Transverse colon (tissue), 4 donors: ENCODE data around the gene RYR3. TPM values are rescaled to one million over a fixed set of nuclear protein-coding genes. Genes with fewer than 3 reads are reported as not detected.

Source experiments
- DNase-seq: peaks from one replicate; pipeline ENCODE4 v3.0.0-alpha.2; 2019
- H3K27ac ChIP-seq, 4 donors: fragments of 200-600 bp; sonication (generic); 2 replicates each; pipeline ENCODE4 v1.5.1; 2016 to 2018; ENCODE audit warnings: inconsistent platforms in 4 of 4
- H3K27me3 ChIP-seq: fragments of 200-600 bp; sonication (generic); 2 replicates; pipeline ENCODE4 v1.5.1; 2017; ENCODE audit warnings: inconsistent platforms
- H3K36me3 ChIP-seq, 4 donors: fragments of 200-600 bp; sonication (generic); 2 replicates each; pipeline ENCODE4 v1.5.1; 2017 to 2019; ENCODE audit warnings: inconsistent platforms in 4 of 4
- H3K4me1 ChIP-seq, 4 donors: fragments of 200-600 bp; sonication (generic); 2 replicates each; pipeline ENCODE4 v1.5.1; 2017 to 2020; ENCODE audit warnings: inconsistent platforms in 4 of 4
- H3K4me3 ChIP-seq, 4 donors: fragments of 200-600 bp; sonication (generic); 1 replicate in 1 of 4; 2 replicates in 3 of 4; pipeline versions ENCODE4 v1.5.1 to v1.6.1; 2017 to 2019; ENCODE audit warnings: inconsistent platforms in 4 of 4
- H3K9me3 ChIP-seq, 2 donors: fragments of 200-600 bp; sonication (generic); 2 replicates each; pipeline ENCODE4 v1.5.1; 2017 to 2019; ENCODE audit warnings: inconsistent platforms in 2 of 2
- EP300 ChIP-seq: sonication (generic); formaldehyde crosslinking; IDR thresholded peaks from one replicate; pipeline ENCODE4 v1.6.1; 2017; ENCODE audit warnings: antibody characterized with exemption, low read depth
- POLR2A ChIP-seq: fragments of 450-650 bp; IDR thresholded peaks from one replicate; pipeline ENCODE4 v1.6.1; 2016; ENCODE audit warnings: antibody characterized with exemption, mild to moderate bottlenecking, moderate library complexity
- POLR2AphosphoS5 ChIP-seq, 3 donors: sonication (generic); formaldehyde crosslinking; IDR thresholded peaks; one replicate each; pipeline ENCODE4 v1.6.1; 2016; ENCODE audit warnings: antibody characterized with exemption in 3 of 3
- WGBS, 2 donors: methylation state at CpG; one replicate each; pipeline ENCODE4 v1.1.5; 2018; ENCODE audit warnings: low coverage in 1 of 2; 5-methylcytosine and 5-hydroxymethylcytosine counted together
- in situ Hi-C, 4 donors: fragments of 200-750 bp; cut with MboI; loops; one replicate each; pipeline versions ENCODE4 v1.15.0 to v1.15.1; 2017; ENCODE audit warnings: low sequenced_read_pairs in 3 of 4, low pct_ligation_motif_present in 1 of 4, low pct_unique_long_range_greater_than_20kb in 1 of 4
- intact Hi-C: fragments of 100-400 bp; cut with DNase I; formaldehyde crosslinking; loops from one replicate; pipeline ENCODE4 v1.15.1; 2023; ENCODE audit warnings: low total_unique reads
- total RNA-seq, 4 donors: library from RNA; depleted of rRNA; stranded (reverse); fragments of >200 nt; gene quantifications; one replicate each; pipeline ENCODE4 v1.1.0, GENCODE V29; 2016
- TF ChIP-seq, protein P1 (sequence below), 5 experiments: fragments of 200-600 bp in 3 of 5; fragments of 450-650 bp in 2 of 5; sonication (generic) in 3 of 5; IDR thresholded peaks; 1 replicate in 2 of 5; 2 replicates in 3 of 5; pipeline ENCODE4 v1.5.1; 2016 to 2017; ENCODE audit warnings: antibody characterized with exemption in 5 of 5, inconsistent platforms in 3 of 5, mild to moderate bottlenecking in 2 of 5, moderate library complexity in 1 of 5

RYR3 gene
- total RNA-seq, 4 donors from 2014 or later: 0.96 to 9.7 (median 5.4) TPM

- intact Hi-C loops (no loop called here), in situ Hi-C loops (no loop called here)
- WGBS, 2 donors: 40 to 44% methylated on average over 6 to 9 of the region's 9 CpGs
- Histone ChIP-seq H3K27ac (no peak overlapping the region), H3K4me1 (no peaks in the 10 kb centered on the region), H3K9me3 (no peaks in the 10 kb centered on the region), H3K4me3 (no peak overlapping the region), H3K36me3 (no peaks in the 10 kb centered on the region), H3K27me3 (no peaks in the 10 kb centered on the region)
- no peak for DNase-seq
- TF ChIP-seq EP300 (no peak), POLR2A (no peak), POLR2AphosphoS5 (IDR thresholded peaks at IDR 0.05) (no peak)
- TF ChIP-seq, protein P1, sequence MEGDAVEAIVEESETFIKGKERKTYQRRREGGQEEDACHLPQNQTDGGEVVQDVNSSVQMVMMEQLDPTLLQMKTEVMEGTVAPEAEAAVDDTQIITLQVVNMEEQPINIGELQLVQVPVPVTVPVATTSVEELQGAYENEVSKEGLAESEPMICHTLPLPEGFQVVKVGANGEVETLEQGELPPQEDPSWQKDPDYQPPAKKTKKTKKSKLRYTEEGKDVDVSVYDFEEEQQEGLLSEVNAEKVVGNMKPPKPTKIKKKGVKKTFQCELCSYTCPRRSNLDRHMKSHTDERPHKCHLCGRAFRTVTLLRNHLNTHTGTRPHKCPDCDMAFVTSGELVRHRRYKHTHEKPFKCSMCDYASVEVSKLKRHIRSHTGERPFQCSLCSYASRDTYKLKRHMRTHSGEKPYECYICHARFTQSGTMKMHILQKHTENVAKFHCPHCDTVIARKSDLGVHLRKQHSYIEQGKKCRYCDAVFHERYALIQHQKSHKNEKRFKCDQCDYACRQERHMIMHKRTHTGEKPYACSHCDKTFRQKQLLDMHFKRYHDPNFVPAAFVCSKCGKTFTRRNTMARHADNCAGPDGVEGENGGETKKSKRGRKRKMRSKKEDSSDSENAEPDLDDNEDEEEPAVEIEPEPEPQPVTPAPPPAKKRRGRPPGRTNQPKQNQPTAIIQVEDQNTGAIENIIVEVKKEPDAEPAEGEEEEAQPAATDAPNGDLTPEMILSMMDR (IDR thresholded peaks at IDR 0.05): no peak
Observed at GRCh38 chr15:33834892-33835743, 524.4 kb downstream of the RYR3 start.

DNA sequence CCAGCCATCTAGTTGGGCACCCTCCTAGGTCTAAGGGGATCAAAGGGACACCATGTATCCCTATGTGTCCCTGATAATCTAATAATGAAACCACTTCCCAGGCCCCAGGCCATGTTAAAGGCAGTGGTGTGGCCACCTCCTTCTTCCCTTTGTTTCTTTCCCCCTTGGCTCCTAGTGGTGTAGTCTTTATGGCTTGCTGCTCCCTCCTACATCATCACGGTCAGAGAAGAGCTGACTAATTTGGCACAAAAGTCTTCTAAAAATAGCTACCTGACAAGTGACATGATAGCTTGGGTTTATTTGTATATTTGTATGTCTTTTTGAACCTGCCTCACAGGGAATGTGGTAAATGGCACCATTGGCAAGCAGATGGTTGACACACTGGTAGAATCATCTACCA is 526.5 kb downstream of the RYR3 start:
- no peak for TF ChIP-seq POLR2A
- no peak for TF ChIP-seq EP300
- TF ChIP-seq, protein P1 (IDR thresholded peaks at IDR 0.05): no peak
- TF ChIP-seq POLR2AphosphoS5 (IDR thresholded peaks at IDR 0.05): no peak
- no peak for DNase-seq
- in situ Hi-C loops (no loop called here), intact Hi-C loops (no loop called here)
- H3K4me3 ChIP-seq: no peak overlapping the region
- H3K27me3 ChIP-seq: no peaks in the 10 kb centered on the region
- WGBS, 2 donors: 79 to 90% methylated on average over 1 of the region's 1 CpG
- no peak overlapping the region for H3K27ac ChIP-seq
- no peaks in the 10 kb centered on the region for H3K9me3 ChIP-seq
- no peaks in the 10 kb centered on the region for H3K36me3 ChIP-seq
- H3K4me1 ChIP-seq: no peaks in the 10 kb centered on the region

GRCh38 chr15:33839540-33839939 is 528.8 kb downstream of the RYR3 start:
- 85 to 90% methylated on average over 2 of the region's 2 CpGs for WGBS, 2 donors
- H3K27ac ChIP-seq: no peak overlapping the region
- no peak overlapping the region for H3K4me3 ChIP-seq
- no peaks in the 10 kb centered on the region for H3K36me3 ChIP-seq
- no peaks in the 10 kb centered on the region for H3K9me3 ChIP-seq
- intact Hi-C loops: no loop called here
- no peak for DNase-seq
- TF ChIP-seq EP300 (no peak), POLR2AphosphoS5 (IDR thresholded peaks at IDR 0.05) (no peak), POLR2A (no peak)
- TF ChIP-seq, protein P1 (IDR thresholded peaks at IDR 0.05): no peak
- H3K27me3 ChIP-seq: no peaks in the 10 kb centered on the region
- in situ Hi-C loops: no loop called here
- H3K4me1 ChIP-seq: no peaks in the 10 kb centered on the region

GRCh38 chr15:33840615-33841014 is 529.8 kb downstream of the RYR3 start:
- Histone ChIP-seq H3K27ac (no peak overlapping the region), H3K36me3 (no peaks in the 10 kb centered on the region), H3K9me3 (no peaks in the 10 kb centered on the region), H3K4me1 (no peaks in the 10 kb centered on the region), H3K4me3 (no peak overlapping the region), H3K27me3 (no peaks in the 10 kb centered on the region)
- DNase-seq: no peak
- WGBS, 2 donors: 83 to 90% methylated on average over 3 of the region's 3 CpGs
- in situ Hi-C loops: no loop called here
- TF ChIP-seq, protein P1 (IDR thresholded peaks at IDR 0.05): no peak
- TF ChIP-seq POLR2A (no peak), EP300 (no peak), POLR2AphosphoS5 (IDR thresholded peaks at IDR 0.05) (no peak)
- intact Hi-C loops: no loop called here
